Measurements from ENCODE around the gene POLR3C.
"Not testable (repeated sequence)": the region's sequence is repeated elsewhere in the genome, so short reads cannot be mapped to it uniquely, and the experiment has no call there.

POLR3C gene

GRCh38 chr1:145822779-145823331, 1.1 kb upstream of the POLR3C start:
- DNase-seq = not testable (repeated sequence)

GRCh38 chr1:145824499-145824842, 471 bp downstream of the POLR3C start:
- peak in 1 of 2 experiments; percentile 21 for DNase-seq

- no peak for DNase-seq
Observed at GRCh38 chr1:145826030-145826429, 2.0 kb downstream of the POLR3C start.

GRCh38 chr1:145827966-145828365, 4.0 kb downstream of the POLR3C start:
- no peak for DNase-seq

- DNase-seq = no peak
Observed at GRCh38 chr1:145828367-145829026, 4.5 kb downstream of the POLR3C start.

- DNase-seq = not testable (repeated sequence)
Observed at GRCh38 chr1:145830810-145831209, 6.8 kb downstream of the POLR3C start.

GRCh38 chr1:145837656-145838055, 13.7 kb downstream of the POLR3C start:
- DNase-seq = no peak

GRCh38 chr1:145843031-145843430, 19.0 kb downstream of the POLR3C start:
- no peak for DNase-seq

- DNase-seq = peak in 1 of 2 experiments; percentile 66
Observed at GRCh38 chr1:145845144-145845513, 21.1 kb downstream of the POLR3C start.

- peak; percentile 86 to 87 for DNase-seq
Observed at GRCh38 chr1:145845514-145846161, 21.6 kb downstream of the POLR3C start, which contains the start of gene NUDT17. Gene NUDT17 (plus strand): TSS chr1:145845630. CDS start chr1:145845641, 11 bp downstream.

- peak; percentile 32 to 58 for DNase-seq
Observed at GRCh38 chr1:145846201-145846612, 22.2 kb downstream of the POLR3C start.

GRCh38 chr1:145847827-145848226, 23.8 kb downstream of the POLR3C start:
- DNase-seq = no peak

GRCh38 chr1:145849356-145850160, 25.6 kb downstream of the POLR3C start:
- DNase-seq = no peak

- no peak for DNase-seq
Observed at GRCh38 chr1:145855426-145855948, 31.5 kb downstream of the POLR3C start.

- no peak for DNase-seq
Observed at GRCh38 chr1:145857170-145857569, 33.2 kb downstream of the POLR3C start.

GRCh38 chr1:145858238-145858900, 34.4 kb downstream of the POLR3C start:
- peak in 1 of 2 experiments; percentile 57 for DNase-seq

- peak; percentile 94 to 95 for DNase-seq
Observed at GRCh38 chr1:145858901-145859490, 35.0 kb downstream of the POLR3C start, which contains the start of gene PIAS3. Gene PIAS3 (minus strand): TSS chr1:145859081. CDS start chr1:145858990, 91 bp downstream.

GRCh38 chr1:145859491-145860023, 35.6 kb downstream of the POLR3C start:
- peak; percentile 81 to 91 for DNase-seq

GRCh38 chr1:145863282-145864018, 39.5 kb downstream of the POLR3C start:
- DNase-seq = no peak

- no peak for DNase-seq
Observed at GRCh38 chr1:145868232-145868631, 44.2 kb downstream of the POLR3C start.

All from NCI-H2081 (cell line).